Measurements from ENCODE around the gene JUNB.

DNA sequence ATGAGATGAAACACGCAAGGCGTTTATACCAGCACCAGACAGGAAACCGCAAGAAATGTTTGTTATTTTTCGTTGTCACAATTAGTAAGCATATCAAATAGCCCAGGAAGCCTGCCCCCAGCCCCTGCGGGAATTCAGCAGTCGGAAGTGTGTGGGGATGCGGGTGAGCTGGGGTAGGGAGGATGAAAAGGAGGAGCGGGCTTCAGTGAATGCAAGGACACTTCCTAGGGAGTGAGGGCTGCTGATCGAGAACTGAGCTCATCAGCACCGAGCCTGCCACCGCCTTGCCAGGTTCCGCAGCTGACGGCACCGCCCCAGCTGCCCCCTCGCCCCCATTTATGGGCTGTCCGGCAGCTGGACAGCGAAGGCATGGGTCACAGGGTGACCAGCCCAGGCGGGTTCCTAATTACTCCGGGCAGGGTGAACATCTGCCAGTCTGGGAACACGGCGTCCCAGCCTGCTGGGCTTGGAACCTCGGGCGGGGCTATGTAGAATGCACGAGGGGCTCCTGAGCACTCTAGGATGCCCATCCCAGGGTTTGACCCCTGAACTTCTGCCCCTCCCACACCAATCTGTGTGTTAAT lies 41.3 kb upstream of the JUNB start:
- TF ChIP-seq, protein P1, sequence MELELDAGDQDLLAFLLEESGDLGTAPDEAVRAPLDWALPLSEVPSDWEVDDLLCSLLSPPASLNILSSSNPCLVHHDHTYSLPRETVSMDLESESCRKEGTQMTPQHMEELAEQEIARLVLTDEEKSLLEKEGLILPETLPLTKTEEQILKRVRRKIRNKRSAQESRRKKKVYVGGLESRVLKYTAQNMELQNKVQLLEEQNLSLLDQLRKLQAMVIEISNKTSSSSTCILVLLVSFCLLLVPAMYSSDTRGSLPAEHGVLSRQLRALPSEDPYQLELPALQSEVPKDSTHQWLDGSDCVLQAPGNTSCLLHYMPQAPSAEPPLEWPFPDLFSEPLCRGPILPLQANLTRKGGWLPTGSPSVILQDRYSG (CRISPR knock-in tag; IDR thresholded peaks at IDR 0.05): no peak
- TF ChIP-seq CTCF (CRISPR knock-in tag; IDR thresholded peaks at IDR 0.05): no peak
- no peak for TF ChIP-seq ZSCAN21 (CRISPR knock-in tag; IDR thresholded peaks at IDR 0.05; ENCODE audit: borderline replicate concordance)
- no peak for TF ChIP-seq FIP1L1 (IDR thresholded peaks at IDR 0.05; ENCODE audit: borderline replicate concordance, insufficient read depth, low read depth, low read length)
- TF ChIP-seq ZNF792 (CRISPR knock-in tag; IDR thresholded peaks at IDR 0.05): no peak
- TF ChIP-seq ZNF329 (CRISPR knock-in tag; IDR thresholded peaks at IDR 0.05; ENCODE audit: low read depth): no peak
- TF ChIP-seq, protein P2, sequence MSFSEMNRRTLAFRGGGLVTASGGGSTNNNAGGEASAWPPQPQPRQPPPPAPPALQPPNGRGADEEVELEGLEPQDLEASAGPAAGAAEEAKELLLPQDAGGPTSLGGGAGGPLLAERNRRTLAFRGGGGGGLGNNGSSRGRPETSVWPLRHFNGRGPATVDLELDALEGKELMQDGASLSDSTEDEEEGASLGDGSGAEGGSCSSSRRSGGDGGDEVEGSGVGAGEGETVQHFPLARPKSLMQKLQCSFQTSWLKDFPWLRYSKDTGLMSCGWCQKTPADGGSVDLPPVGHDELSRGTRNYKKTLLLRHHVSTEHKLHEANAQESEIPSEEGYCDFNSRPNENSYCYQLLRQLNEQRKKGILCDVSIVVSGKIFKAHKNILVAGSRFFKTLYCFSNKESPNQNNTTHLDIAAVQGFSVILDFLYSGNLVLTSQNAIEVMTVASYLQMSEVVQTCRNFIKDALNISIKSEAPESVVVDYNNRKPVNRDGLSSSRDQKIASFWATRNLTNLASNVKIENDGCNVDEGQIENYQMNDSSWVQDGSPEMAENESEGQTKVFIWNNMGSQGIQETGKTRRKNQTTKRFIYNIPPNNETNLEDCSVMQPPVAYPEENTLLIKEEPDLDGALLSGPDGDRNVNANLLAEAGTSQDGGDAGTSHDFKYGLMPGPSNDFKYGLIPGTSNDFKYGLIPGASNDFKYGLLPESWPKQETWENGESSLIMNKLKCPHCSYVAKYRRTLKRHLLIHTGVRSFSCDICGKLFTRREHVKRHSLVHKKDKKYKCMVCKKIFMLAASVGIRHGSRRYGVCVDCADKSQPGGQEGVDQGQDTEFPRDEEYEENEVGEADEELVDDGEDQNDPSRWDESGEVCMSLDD (CRISPR knock-in tag; IDR thresholded peaks at IDR 0.05; ENCODE audit: borderline replicate concordance): no peak
- no peak for TF ChIP-seq ZFX (CRISPR knock-in tag; IDR thresholded peaks at IDR 0.05; ENCODE audit: low read depth)
- TF ChIP-seq JUNB (CRISPR knock-in tag; IDR thresholded peaks at IDR 0.05; ENCODE audit: borderline replicate concordance): no peak
- TF ChIP-seq TBL1XR1 (IDR thresholded peaks at IDR 0.05; ENCODE audit: borderline replicate concordance, low read length, partially characterized antibody): no peak
- no peak for TF ChIP-seq PHF20 (CRISPR knock-in tag; IDR thresholded peaks at IDR 0.05)

All from HepG2 (cell line).